GM08714 (cell line): ENCODE measurements around the gene F7.
"Not testable (repeated sequence)": the region's sequence is repeated elsewhere in the genome, so short reads cannot be mapped to it uniquely, and the experiment has no call there.

Experiments
- H3K4me3 ChIP-seq: fragments of 200-500 bp; sonication (Bioruptor generic); 2 replicates; pipeline ENCODE4 v1.5.1; 2014; ENCODE audit warnings: mild to moderate bottlenecking, low read length, inconsistent platforms
- ZNF274 ChIP-seq: IDR thresholded peaks from 2 replicates; pipeline ENCODE4 v1.6.1; 2012; ENCODE audit warnings: mild to moderate bottlenecking, low read depth, low read length

Gene F7

GRCh38 chr13:113077953-113078901 lies 27.4 kb upstream of the F7 start:
- no peak overlapping the region for H3K4me3 ChIP-seq
- TF ChIP-seq ZNF274 = no peak

GRCh38 chr13:113078902-113079780 lies 26.4 kb upstream of the F7 start:
- no peak overlapping the region for H3K4me3 ChIP-seq
- no peak for TF ChIP-seq ZNF274

- not testable (repeated sequence) for H3K4me3 ChIP-seq
These were observed 25.9 kb upstream of the F7 start for GRCh38 chr13:113079781-113080080.

DNA sequence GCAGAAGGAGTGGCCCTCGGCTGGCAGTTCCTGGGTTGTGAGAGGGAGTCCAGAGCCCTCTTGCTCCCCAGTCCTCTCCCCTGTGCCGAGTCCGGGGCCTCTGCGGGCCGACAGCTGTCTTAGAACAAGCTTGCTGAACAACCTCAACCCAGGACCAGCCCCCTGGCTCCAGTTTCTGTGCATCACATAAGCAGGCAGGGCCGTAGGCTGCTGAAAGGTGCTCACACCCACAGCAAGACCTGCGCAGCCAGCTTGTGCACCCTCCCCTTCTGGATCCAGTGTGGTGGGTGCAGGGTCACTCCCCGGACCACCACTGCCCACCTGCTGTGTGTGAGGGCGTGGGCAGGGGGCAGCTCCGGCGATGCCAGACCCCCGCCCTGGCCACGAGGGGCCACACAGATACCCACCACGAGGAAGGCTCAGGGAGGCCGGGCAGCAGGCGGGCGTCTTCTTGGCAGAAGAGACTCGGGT lies 25.2 kb upstream of the F7 start:
- no peak for TF ChIP-seq ZNF274
- H3K4me3 ChIP-seq = no peak overlapping the region

GRCh38 chr13:113080901-113081521 lies 24.6 kb upstream of the F7 start:
- TF ChIP-seq ZNF274 = no peak
- no peak overlapping the region for H3K4me3 ChIP-seq

DNA sequence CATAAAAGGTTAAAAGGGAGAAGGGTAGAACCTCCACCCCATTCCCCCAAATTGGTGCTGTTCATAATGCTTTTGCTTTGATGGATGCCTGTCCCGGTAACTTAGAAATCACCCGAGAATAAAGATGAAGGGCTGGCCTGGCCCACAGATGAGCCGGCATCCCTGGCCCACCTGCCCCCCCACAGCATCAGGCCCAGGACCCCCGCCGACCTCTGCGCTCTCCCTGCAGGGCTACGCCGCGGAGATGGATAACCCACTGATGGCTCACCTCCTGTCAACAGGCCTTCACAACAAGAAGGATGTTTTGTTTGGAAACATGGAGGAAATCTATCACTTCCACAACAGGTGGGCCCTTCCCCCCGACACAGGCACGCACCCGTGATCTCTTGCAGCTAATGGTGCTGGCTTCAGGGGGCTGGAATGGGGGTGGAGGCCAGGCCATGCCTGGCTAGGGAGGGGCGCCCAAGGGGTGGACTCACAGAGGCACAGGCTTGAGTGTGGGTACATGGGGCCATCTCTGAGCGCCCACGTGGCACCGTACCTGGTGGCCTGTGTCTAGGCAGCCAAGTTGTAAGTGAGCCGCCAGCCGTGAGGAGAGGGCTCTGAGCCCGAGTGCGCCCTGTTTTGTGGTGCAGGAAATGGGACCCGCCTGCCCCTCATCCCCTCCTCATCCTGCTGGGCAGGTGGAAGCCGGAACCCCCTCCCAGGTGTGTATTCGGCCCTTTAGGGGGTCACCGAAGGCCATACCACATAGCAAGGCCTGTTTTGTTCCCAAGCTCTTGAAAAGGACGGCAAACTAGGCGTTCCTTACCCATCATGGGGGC lies 23.2 kb upstream of the F7 start:
- no peak overlapping the region for H3K4me3 ChIP-seq
- TF ChIP-seq ZNF274 = no peak

- no peak overlapping the region for H3K4me3 ChIP-seq
- TF ChIP-seq ZNF274 = no peak
These were observed 22.6 kb upstream of the F7 start for GRCh38 chr13:113083022-113083373.

DNA sequence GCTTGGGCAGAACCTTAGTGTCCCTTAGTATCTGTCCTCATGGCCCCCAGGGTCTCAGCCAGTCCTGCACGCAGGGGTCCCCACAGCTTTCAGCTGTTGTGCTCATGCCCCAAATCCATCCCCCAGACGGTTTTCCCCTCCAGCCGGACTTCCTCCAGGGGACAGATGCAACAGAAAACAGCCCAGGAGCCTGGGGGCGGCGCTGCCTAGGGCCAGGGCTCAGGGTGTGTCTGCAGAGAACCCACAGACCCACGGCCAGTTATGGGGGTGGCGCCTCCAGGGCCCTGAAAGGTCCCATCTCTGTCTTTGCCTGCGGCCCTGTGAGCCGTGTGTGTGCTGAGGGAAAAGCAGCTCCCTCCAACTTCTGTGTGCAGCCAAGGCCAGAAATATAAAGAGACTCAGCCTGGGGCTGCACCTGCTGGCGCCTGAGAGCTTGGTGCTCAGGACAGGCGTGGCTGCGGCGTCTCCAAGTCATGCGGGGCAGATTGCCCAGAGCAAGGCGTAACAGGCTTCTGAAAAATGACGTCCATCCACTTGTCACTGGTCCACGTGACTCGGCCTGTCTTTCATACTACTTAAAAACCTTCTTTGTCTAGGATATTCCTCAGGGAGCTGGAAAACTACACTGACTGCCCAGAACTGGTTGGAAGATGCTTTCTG lies 22.1 kb upstream of the F7 start:
- TF ChIP-seq ZNF274 = no peak
- no peak overlapping the region for H3K4me3 ChIP-seq

DNA sequence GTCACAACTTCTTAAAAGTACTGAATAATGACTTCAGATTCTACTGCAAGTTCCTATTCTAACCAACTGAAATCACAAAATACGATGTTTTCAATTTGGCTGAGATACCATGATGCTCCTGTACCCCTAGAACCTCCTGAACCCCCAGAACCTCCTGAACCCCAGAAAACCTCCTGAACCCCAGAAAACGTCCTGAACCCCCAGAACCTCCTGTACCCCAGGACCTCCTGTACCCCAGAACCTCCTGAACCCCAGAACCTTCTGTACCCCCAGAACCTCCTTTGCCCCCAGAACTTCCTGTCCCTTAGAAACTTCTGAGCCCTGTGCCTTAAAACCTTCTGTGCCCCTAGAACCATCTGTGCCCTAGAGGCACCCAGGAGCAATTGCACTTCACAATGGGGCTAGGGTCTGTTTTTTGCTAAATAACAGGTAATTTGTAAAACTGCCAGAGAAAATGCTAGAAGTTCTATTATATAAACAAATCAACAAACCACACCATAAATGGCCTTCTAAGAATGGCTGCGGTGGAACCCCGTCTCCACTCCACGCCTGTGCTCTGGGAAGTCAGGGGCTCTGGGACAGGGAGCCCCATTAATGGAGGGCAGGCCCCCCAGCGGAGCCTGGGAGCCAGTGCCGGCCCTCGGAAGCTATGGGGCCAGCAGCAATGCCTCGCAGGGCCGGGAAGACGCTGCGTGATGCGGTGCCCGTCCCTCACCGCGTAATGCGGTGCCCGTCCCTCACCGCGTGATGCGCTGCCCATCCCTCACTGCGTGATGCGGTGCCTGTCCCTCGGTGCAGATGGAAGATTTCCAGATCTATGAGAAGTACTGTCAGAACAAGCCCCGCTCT lies 21.3 kb upstream of the F7 start:
- no peak for TF ChIP-seq ZNF274
- H3K4me3 ChIP-seq = no peak overlapping the region

DNA sequence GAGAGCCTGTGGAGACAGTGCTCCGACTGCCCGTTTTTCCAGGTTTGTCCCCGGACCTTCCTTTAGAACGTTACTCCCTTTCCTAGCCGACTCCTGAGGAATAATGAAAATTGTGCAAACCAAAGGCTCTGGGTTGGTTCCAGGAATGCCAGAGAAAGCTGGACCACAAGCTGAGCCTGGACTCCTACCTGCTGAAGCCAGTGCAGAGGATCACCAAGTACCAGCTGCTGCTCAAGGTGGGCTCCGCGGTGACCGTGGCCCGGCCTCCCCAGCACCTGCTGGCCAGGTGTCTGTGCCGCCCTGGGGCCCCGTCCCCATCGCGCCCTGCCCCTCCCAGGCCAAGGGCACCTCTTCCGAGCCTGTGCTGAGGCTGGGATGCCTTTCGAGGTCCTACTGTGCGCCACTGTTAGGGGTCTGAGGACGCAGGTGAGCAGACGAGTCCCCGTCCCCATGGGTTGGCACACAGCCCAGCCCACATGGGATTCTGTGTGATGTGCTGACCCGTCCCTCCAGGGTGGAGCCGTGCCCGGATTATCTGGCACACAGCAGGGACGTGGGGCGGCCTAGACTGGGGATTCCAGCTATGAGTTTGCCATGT lies 20.5 kb upstream of the F7 start:
- H3K4me3 ChIP-seq = no peak overlapping the region
- no peak for TF ChIP-seq ZNF274

DNA sequence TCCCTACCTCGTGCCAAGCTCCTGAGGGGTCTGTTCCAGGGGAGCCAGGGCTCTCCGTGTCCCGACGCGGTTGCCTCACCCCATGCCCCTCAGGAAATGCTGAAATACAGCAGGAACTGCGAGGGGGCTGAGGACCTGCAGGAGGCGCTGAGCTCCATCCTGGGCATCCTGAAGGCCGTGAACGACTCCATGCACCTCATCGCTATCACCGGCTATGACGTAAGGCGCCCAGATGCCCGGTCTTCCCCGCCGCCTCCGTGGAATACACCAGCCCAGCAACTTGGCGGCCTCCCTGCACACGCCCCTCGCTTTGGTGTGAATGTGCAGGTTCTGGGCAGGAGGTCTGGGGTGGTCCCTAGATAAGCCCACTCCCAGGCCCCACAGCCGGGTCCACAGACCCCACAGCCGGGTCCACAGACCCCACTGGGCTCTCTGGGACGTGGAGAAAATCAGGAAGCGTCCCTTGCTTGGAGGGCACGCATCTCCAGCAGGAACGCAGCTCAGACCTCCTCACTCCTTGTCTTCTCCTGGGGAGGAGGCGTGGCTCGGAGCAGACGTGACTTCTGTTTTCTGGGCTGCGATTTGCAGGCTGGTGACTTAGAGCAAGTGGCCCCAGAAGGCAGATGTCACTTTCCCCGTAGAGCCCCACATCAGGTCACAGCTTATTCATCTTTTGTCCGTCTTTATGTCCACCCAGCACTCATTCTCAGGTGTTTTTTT lies 19.4 kb upstream of the F7 start:
- H3K4me3 ChIP-seq = no peak overlapping the region
- no peak for TF ChIP-seq ZNF274
